Sigmoid colon (tissue), 7 donors: ENCODE data around the gene ZNF281. TPM values are rescaled to one million over a fixed set of nuclear protein-coding genes. Genes with fewer than 3 reads are reported as not detected.

Experiments used
- DNase-seq: peaks from one replicate; pipeline ENCODE4 v3.0.0-alpha.2; 2019
- H3K27ac ChIP-seq, 4 donors: fragments of 200-600 bp; sonication (generic); one replicate each; pipeline ENCODE4 v1.5.1; 2016 to 2019; ENCODE audit warnings: mild to moderate bottlenecking in 1 of 4
- H3K27me3 ChIP-seq, 3 donors: fragments of 200-600 bp; sonication (generic); one replicate each; pipeline ENCODE4 v1.5.1; 2019; ENCODE audit warnings: mild to moderate bottlenecking in 1 of 3
- H3K36me3 ChIP-seq, 4 donors: fragments of 200-600 bp; sonication (generic); one replicate each; pipeline ENCODE4 v1.5.1; 2016 to 2019
- H3K4me1 ChIP-seq, 4 donors: fragments of 200-600 bp; sonication (generic); one replicate each; pipeline ENCODE4 v1.5.1; 2017 to 2019
- H3K4me3 ChIP-seq, 4 donors: fragments of 200-600 bp; sonication (generic); one replicate each; pipeline ENCODE4 v1.5.1; 2017 to 2019; ENCODE audit warnings: mild to moderate bottlenecking in 2 of 4, moderate library complexity in 1 of 4
- H3K9me3 ChIP-seq, 4 donors: fragments of 200-600 bp in 3 of 4; sonication (generic) in 3 of 4; one replicate each; pipeline versions ENCODE4 v1.5.1 to v1.6.1; 2013 to 2019
- CTCF ChIP-seq, 4 experiments: fragments of 450-650 bp in 3 of 4; fragments of 200-600 bp in 1 of 4; IDR thresholded peaks; one replicate each; pipeline ENCODE4 v1.5.1; 2016 to 2019; ENCODE audit warnings: antibody characterized with exemption in 4 of 4, mild to moderate bottlenecking in 3 of 4, moderate library complexity in 2 of 4
- EP300 ChIP-seq, 4 donors: sonication (generic); formaldehyde crosslinking; IDR thresholded peaks; one replicate each; pipeline ENCODE4 v1.6.1; 2017; ENCODE audit warnings: antibody characterized with exemption in 4 of 4
- POLR2A ChIP-seq, 2 donors: fragments of 450-650 bp; IDR thresholded peaks; one replicate each; pipeline ENCODE4 v1.6.1; 2016; ENCODE audit warnings: antibody characterized with exemption in 2 of 2, mild to moderate bottlenecking in 2 of 2, moderate library complexity in 2 of 2
- POLR2AphosphoS5 ChIP-seq, 4 donors: sonication (generic); formaldehyde crosslinking; IDR thresholded peaks; one replicate each; pipeline ENCODE4 v1.6.1; 2017; ENCODE audit warnings: antibody characterized with exemption in 4 of 4
- WGBS, 2 donors: extraction: QIAGEN DNeasy Blood & Tissue Kit; methylation state at CpG; one replicate each; pipeline ENCODE4 v1.1.7; 2013; 5-methylcytosine and 5-hydroxymethylcytosine counted together
- intact Hi-C: fragments of 100-400 bp; cut with DNase I; formaldehyde crosslinking; loops from one replicate; pipeline ENCODE4 v1.15.1; 2023
- polyA plus RNA-seq, 3 donors: library from polyadenylated mRNA; stranded (reverse); fragments of 200-250 nt; gene quantifications; one replicate each; pipeline ENCODE4 v1.2.3, GENCODE V29; 2013
- total RNA-seq, 4 donors: library from RNA; depleted of rRNA; stranded (reverse); fragments of >200 nt; gene quantifications; one replicate each; pipeline ENCODE4 v1.1.0, GENCODE V29; 2016
- donor health status: healthy with polysubstance abuse.
- donor health status: Bipolar disorder and iron deficiency.
- donor health status: healthy.

ZNF281 gene
- total and polyA plus RNA-seq, 7 donors = 2.1 to 16.4 (median 13.2) TPM

- Histone ChIP-seq H3K27me3 (no peaks in the 10 kb centered on the region), H3K9me3 (no peaks in the 10 kb centered on the region), H3K36me3 (no peaks in the 10 kb centered on the region), H3K27ac (no peak overlapping the region), H3K4me1 (peaks cover 0 to 14% (median 7%) of the 10 kb centered on the region in 4 donors), H3K4me3 (no peak overlapping the region)
- intact Hi-C loops = no loop called here
- WGBS, 2 donors = 91 to 96% methylated on average over 1 of the region's 1 CpG
- no peak for DNase-seq
- TF ChIP-seq EP300 (IDR thresholded peaks at IDR 0.05) (no peak), POLR2A (IDR thresholded peaks at IDR 0.05) (no peak), POLR2AphosphoS5 (IDR thresholded peaks at IDR 0.05) (no peak), CTCF (IDR thresholded peaks at IDR 0.05) (no peak)
Observed at GRCh38 chr1:200388791-200389190, 21.0 kb downstream of the ZNF281 start.

GRCh38 chr1:200386416-200386815, 23.4 kb downstream of the ZNF281 start:
- no peaks in the 10 kb centered on the region for H3K27me3 ChIP-seq
- intact Hi-C loops = no loop called here
- H3K9me3 ChIP-seq = no peaks in the 10 kb centered on the region
- peaks cover 0 to 4% (median 0%) of the 10 kb centered on the region in 4 donors for H3K4me1 ChIP-seq
- no peak overlapping the region for H3K4me3 ChIP-seq
- TF ChIP-seq POLR2AphosphoS5 (IDR thresholded peaks at IDR 0.05) (no peak), POLR2A (IDR thresholded peaks at IDR 0.05) (no peak), CTCF (IDR thresholded peaks at IDR 0.05) (no peak), EP300 (IDR thresholded peaks at IDR 0.05) (no peak)
- no peaks in the 10 kb centered on the region for H3K36me3 ChIP-seq
- no peak overlapping the region for H3K27ac ChIP-seq
- no peak for DNase-seq
- 96 to 99% methylated on average over 4 of the region's 4 CpGs for WGBS, 2 donors

DNA sequence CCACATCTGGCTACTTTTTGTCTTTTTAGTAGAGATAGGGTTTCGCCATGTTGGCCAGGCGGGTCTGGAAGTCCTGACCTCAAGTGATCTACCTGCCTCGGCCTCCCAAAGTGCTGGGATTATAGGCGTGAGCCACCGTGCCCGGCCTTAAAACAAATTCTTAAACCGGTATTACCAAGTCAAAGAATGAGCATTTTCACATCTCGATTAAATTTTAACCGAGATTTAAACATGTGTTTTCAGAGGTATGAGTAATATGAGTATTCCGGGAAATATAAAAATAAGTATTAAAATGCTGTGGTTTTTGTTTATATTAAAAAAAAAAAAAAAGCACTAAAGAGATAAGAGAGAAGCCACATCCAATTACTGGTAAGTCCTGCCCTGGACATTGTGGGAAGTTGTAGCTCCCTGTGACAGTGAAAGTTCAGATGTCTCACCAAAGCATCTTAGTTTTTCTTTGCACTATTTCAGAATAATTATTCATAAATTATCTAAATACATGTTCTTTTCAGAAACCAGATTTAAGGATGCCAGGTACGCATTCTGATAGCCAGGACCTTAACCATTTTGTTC, 24.9 kb downstream of the ZNF281 start:
- TF ChIP-seq POLR2A (IDR thresholded peaks at IDR 0.05) = no peak
- TF ChIP-seq EP300 (IDR thresholded peaks at IDR 0.05) = no peak
- no peak for TF ChIP-seq CTCF (IDR thresholded peaks at IDR 0.05)
- no peak for TF ChIP-seq POLR2AphosphoS5 (IDR thresholded peaks at IDR 0.05)
- H3K4me3 ChIP-seq = no peak overlapping the region
- intact Hi-C loops = no loop called here
- H3K27me3 ChIP-seq = no peaks in the 10 kb centered on the region
- no peak for DNase-seq
- no peaks in the 10 kb centered on the region for H3K9me3 ChIP-seq
- H3K4me1 ChIP-seq = peaks cover 0 to 19% (median 12%) of the 10 kb centered on the region in 4 donors
- 91 to 92% methylated on average over 11 of the region's 11 CpGs for WGBS, 2 donors
- H3K36me3 ChIP-seq = no peaks in the 10 kb centered on the region
- no peak overlapping the region for H3K27ac ChIP-seq

GRCh38 chr1:200381256-200381984, 28.4 kb downstream of the ZNF281 start:
- TF ChIP-seq POLR2AphosphoS5 (IDR thresholded peaks at IDR 0.05) (peak in 2 of 4 donors; percentile 5 to 15), CTCF (IDR thresholded peaks at IDR 0.05) (no peak)
- 86 to 95% methylated on average over 8 of the region's 8 CpGs for WGBS, 2 donors
- H3K36me3 ChIP-seq = no peaks in the 10 kb centered on the region
- peak overlapping the region in 1 of 4 donors; percentile 68 for H3K27ac ChIP-seq
- intact Hi-C loops = no loop called here
- DNase-seq = no peak
- no peaks in the 10 kb centered on the region for H3K9me3 ChIP-seq
- H3K4me1 ChIP-seq = peaks cover 0 to 31% (median 22%) of the 10 kb centered on the region in 4 donors
- H3K27me3 ChIP-seq = no peaks in the 10 kb centered on the region
- no peak overlapping the region for H3K4me3 ChIP-seq
